Measurements from ENCODE around the gene APP. TPM values are rescaled to one million over a fixed set of nuclear protein-coding genes. Genes with fewer than 3 reads are reported as not detected.

Gene APP
- total RNA-seq, 2 donors from 2014 or later = 506 to 721 TPM

DNA sequence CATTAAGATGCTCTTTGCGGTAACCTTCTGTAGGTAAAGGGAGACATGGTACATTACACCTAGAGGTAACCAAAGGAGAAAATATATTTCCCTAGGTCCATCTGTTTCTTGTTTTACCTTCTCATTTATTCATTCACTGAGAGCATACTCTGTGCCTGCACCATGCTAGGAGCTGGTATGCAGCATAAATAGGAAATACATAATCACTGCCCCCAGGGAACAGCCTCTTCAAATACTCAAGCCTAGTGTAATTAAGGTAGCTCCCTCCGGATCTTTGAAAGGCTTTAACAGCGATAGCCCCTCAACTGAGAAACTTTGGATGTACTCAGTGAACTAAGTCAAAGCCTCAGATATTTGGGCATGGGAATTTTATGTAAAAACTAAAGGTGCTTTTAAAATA is 312.2 kb downstream of the APP start:
- intact Hi-C loops (cut with DNase I) = no loop called here
- Histone ChIP-seq H3K4me1 (no peaks in the 10 kb centered on the region), H3K27me3 (no peaks in the 10 kb centered on the region), H3K9me3 (no peaks in the 10 kb centered on the region), H3K9ac (ENCODE audit: low read depth in 2 of 2, low read length in 2 of 2) (no peak overlapping the region), H3K36me3 (no peaks in the 10 kb centered on the region), H3K27ac (no peak overlapping the region), H3K4me3 (no peak overlapping the region)
- DNase-seq = no peak
- TF ChIP-seq, protein P1, sequence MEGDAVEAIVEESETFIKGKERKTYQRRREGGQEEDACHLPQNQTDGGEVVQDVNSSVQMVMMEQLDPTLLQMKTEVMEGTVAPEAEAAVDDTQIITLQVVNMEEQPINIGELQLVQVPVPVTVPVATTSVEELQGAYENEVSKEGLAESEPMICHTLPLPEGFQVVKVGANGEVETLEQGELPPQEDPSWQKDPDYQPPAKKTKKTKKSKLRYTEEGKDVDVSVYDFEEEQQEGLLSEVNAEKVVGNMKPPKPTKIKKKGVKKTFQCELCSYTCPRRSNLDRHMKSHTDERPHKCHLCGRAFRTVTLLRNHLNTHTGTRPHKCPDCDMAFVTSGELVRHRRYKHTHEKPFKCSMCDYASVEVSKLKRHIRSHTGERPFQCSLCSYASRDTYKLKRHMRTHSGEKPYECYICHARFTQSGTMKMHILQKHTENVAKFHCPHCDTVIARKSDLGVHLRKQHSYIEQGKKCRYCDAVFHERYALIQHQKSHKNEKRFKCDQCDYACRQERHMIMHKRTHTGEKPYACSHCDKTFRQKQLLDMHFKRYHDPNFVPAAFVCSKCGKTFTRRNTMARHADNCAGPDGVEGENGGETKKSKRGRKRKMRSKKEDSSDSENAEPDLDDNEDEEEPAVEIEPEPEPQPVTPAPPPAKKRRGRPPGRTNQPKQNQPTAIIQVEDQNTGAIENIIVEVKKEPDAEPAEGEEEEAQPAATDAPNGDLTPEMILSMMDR (IDR thresholded peaks at IDR 0.05) = no peak

DNA sequence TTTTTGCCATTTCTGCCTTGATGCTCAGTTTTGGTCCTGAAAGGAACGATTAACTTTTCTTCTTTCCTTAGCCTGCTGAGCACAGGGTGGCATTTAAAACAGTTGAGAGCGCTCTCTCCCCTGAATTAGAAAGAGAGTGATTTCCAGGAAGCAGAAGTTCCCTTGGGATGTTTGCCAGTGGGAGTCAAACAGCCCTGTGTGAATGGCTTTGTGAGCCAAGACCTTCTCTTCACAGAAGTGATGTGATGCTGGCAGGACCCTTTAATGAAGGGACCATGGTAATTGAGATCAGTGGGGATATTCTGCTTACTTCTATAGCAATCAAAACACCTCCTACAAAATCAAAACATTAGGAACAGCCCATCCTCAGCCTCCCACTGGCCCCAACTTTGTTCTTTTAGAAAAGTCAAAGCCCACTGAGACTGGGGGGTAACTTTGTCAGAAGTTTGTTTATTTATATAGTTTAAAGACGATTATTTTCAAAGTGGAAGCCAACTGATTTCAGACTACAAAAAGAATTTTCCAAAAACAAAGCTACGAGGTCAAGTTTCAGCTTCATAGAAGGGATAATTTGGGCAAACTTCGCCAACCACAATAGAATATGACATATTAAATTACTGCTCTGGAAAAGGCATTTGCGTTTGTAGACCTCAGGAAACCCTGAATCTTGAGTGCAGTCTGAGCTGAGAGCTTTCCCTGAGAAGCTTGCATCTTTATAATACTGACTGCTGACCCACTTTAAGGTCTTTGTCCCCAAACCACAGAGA is 313.1 kb downstream of the APP start:
- H3K27ac ChIP-seq = no peak overlapping the region
- intact Hi-C loops (cut with DNase I) = no loop called here
- no peaks in the 10 kb centered on the region for H3K36me3 ChIP-seq
- TF ChIP-seq, protein P1 (IDR thresholded peaks at IDR 0.05) = no peak
- DNase-seq = no peak
- H3K4me1 ChIP-seq = no peaks in the 10 kb centered on the region
- H3K27me3 ChIP-seq = no peaks in the 10 kb centered on the region
- no peak overlapping the region for H3K4me3 ChIP-seq
- no peaks in the 10 kb centered on the region for H3K9me3 ChIP-seq
- no peak overlapping the region for H3K9ac ChIP-seq (ENCODE audit: low read depth in 2 of 2, low read length in 2 of 2)

GRCh38 chr21:25855576-25855975 is 315.0 kb downstream of the APP start:
- H3K4me1 ChIP-seq = no peaks in the 10 kb centered on the region
- no peaks in the 10 kb centered on the region for H3K36me3 ChIP-seq
- TF ChIP-seq, protein P1 (IDR thresholded peaks at IDR 0.05) = no peak
- no peak overlapping the region for H3K27ac ChIP-seq
- no peaks in the 10 kb centered on the region for H3K9me3 ChIP-seq
- intact Hi-C loops (cut with DNase I) = no loop called here
- no peaks in the 10 kb centered on the region for H3K27me3 ChIP-seq
- H3K4me3 ChIP-seq = no peak overlapping the region
- DNase-seq = no peak
- H3K9ac ChIP-seq (ENCODE audit: low read depth in 2 of 2, low read length in 2 of 2) = no peak overlapping the region

DNA sequence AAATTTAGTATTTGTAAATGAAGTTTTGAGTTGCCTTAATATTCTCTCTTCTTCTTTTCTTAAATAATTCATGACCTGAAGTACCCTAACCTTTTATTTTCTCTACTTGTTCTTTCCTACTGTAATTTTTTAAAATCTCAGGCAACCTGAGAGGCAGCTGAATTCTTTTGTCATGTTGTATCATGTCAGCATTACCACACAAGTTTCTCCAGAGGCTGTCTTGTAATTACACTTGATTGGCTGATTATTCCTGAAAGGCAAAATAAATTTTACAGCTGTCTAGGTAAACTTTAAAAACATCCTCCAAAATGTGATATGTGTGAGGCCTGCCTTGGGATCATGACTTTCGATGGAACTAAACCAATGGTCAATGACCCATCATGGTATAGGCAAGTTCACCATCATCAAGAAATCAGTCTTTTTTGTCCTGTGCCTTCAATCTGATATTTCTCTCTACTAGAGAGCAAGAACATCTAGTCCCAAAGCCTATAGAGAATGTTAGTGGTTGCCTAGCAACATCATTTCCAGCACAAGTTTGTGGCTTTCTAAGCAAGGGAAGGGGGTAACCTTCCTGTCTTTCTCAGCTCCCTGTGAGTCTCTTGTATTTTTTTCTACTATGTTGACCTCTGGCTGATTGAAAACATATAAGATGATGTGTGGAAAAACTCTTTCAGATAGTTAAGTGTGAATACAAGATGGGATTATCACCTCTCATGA is 320.3 kb downstream of the APP start:
- TF ChIP-seq, protein P1 (IDR thresholded peaks at IDR 0.05) = no peak
- no peaks in the 10 kb centered on the region for H3K27me3 ChIP-seq
- H3K9ac ChIP-seq (ENCODE audit: low read depth in 2 of 2, low read length in 2 of 2) = no peak overlapping the region
- no peak overlapping the region for H3K4me3 ChIP-seq
- intact Hi-C loops (cut with DNase I) = no loop called here
- DNase-seq = no peak
- no peaks in the 10 kb centered on the region for H3K4me1 ChIP-seq
- H3K36me3 ChIP-seq = no peaks in the 10 kb centered on the region
- H3K9me3 ChIP-seq = no peaks in the 10 kb centered on the region
- no peak overlapping the region for H3K27ac ChIP-seq

DNA sequence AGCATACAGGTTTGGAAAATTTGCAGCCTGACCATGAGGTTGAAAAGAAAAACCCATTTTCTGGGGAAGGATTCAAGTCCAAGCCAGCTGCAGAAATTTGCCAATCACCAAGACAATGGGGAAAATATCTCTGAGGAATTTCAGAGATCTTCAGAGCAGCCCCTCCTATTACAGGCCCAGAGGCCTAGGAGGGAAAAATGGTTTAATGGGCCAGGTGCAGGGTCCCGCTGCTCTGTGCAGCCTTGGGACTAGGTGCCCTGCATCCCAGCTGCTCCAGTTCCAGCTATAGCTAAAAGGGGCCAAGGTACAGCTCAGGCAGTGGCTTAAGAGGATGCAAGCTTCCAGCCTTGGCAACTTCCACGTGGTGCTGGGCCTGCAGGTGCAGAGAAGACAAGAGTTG is 322.3 kb downstream of the APP start:
- no peaks in the 10 kb centered on the region for H3K36me3 ChIP-seq

More for the DNA sequence above, 322.3 kb downstream of the APP start:
- Histone ChIP-seq H3K9me3 (no peaks in the 10 kb centered on the region), H3K27me3 (no peaks in the 10 kb centered on the region), H3K9ac (ENCODE audit: low read depth in 2 of 2, low read length in 2 of 2) (no peak overlapping the region), H3K27ac (no peak overlapping the region), H3K4me1 (no peaks in the 10 kb centered on the region), H3K4me3 (no peak overlapping the region)
- no peak for DNase-seq
- intact Hi-C loops (cut with DNase I) = no loop called here
- TF ChIP-seq, protein P1 (IDR thresholded peaks at IDR 0.05) = no peak

Measured in colonic mucosa (tissue), 4 donors.